HTR-8/SVneo (cell line): ENCODE data around the gene CACNA1D.

Experiments used
- DNase-seq: peaks from one replicate; pipeline ENCODE4 v3.0.0; 2011; ENCODE audit warnings: low spot score, mixed read lengths; ENCODE audit not compliant: insufficient read length
- FAIRE-seq: peaks from 2 replicates; lab custom pipeline; 2011; peaks lifted over from hg19 to GRCh38; lab: Jason Lieb, UNC

The CACNA1D gene

GRCh38 chr3:53523346-53523745 is 28.9 kb downstream of the CACNA1D start:
- DNase-seq, result no peak

GRCh38 chr3:53524566-53524965 is 30.2 kb downstream of the CACNA1D start:
- FAIRE-seq (no peak), DNase-seq (no peak)

More at GRCh38 chr3:53523346-53523745, 28.9 kb downstream of the CACNA1D start:
- FAIRE-seq, result no peak

- FAIRE-seq (no peak), DNase-seq (no peak)
Observed at GRCh38 chr3:53525765-53526703, 31.6 kb downstream of the CACNA1D start.

- FAIRE-seq, result no peak
- DNase-seq, result no peak
Observed at GRCh38 chr3:53526704-53527055, 32.3 kb downstream of the CACNA1D start.

- peak; percentile 16 for FAIRE-seq
Observed at GRCh38 chr3:53530205-53530604, 35.8 kb downstream of the CACNA1D start.

GRCh38 chr3:53531749-53532148 is 37.3 kb downstream of the CACNA1D start:
- no peak for FAIRE-seq
- no peak for DNase-seq

More at GRCh38 chr3:53530205-53530604, 35.8 kb downstream of the CACNA1D start:
- no peak for DNase-seq

- no peak for FAIRE-seq
- no peak for DNase-seq
Observed at GRCh38 chr3:53533472-53533871, 39.1 kb downstream of the CACNA1D start.

GRCh38 chr3:53534216-53534615 is 39.8 kb downstream of the CACNA1D start:
- DNase-seq (no peak), FAIRE-seq (no peak)

GRCh38 chr3:53534676-53535400 is 40.4 kb downstream of the CACNA1D start:
- no peak for FAIRE-seq
- DNase-seq, result no peak

GRCh38 chr3:53536282-53536681 is 41.9 kb downstream of the CACNA1D start:
- no peak for DNase-seq
- no peak for FAIRE-seq

- no peak for FAIRE-seq
- no peak for DNase-seq
Observed at GRCh38 chr3:53544357-53544756, 49.9 kb downstream of the CACNA1D start.

- no peak for FAIRE-seq
- DNase-seq, result no peak
Observed at GRCh38 chr3:53545310-53545995, 51.0 kb downstream of the CACNA1D start.

- DNase-seq, result no peak
- FAIRE-seq, result no peak
Observed at GRCh38 chr3:53545996-53546359, 51.6 kb downstream of the CACNA1D start.

GRCh38 chr3:53547327-53547726 is 52.9 kb downstream of the CACNA1D start:
- FAIRE-seq, result no peak
- no peak for DNase-seq

GRCh38 chr3:53550005-53550620 is 55.7 kb downstream of the CACNA1D start:
- no peak for DNase-seq
- no peak for FAIRE-seq

- DNase-seq, result no peak
- FAIRE-seq, result no peak
Observed at GRCh38 chr3:53551324-53551723, 56.9 kb downstream of the CACNA1D start.

- FAIRE-seq, result no peak
- no peak for DNase-seq
Observed at GRCh38 chr3:53552730-53553129, 58.3 kb downstream of the CACNA1D start.

GRCh38 chr3:53553200-53553599 is 58.8 kb downstream of the CACNA1D start:
- DNase-seq, result no peak
- FAIRE-seq, result no peak

- FAIRE-seq, result no peak
- DNase-seq, result no peak
Observed at GRCh38 chr3:53554559-53555067, 60.2 kb downstream of the CACNA1D start.

GRCh38 chr3:53555068-53555588 is 60.7 kb downstream of the CACNA1D start:
- DNase-seq (no peak), FAIRE-seq (no peak)
